ENCODE results near the gene GNA15. TPM values are rescaled to one million over a fixed set of nuclear protein-coding genes. Genes with fewer than 3 reads are reported as not detected.

Gene GNA15
- total RNA-seq, 4 donors from 2014 or later: 1.2 to 12.4 (median 1.5) TPM; not detected in 1

DNA sequence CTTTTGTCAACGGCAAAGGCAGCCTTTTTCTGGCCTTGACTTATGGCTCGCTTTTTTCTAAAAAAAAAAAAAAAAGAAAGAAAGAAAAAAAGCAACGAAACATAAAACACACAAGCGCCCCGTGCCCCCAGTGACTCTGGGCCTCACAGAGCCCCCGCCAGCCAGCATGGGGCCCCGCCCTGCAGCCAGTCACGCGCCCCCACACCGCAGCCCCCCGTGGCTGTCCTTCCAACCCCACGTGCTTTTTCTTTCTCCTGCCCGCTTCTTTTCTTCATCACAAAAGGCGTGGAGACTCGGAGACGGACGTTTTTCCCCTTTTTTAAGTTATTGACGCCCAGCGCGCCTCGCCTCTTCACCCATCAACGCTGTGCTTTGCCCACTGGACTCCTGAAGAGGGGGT, 14.4 kb upstream of the GNA15 start:
- H3K36me3 ChIP-seq: peaks cover 0 to 68% (median 0%) of the 10 kb centered on the region in 3 donors

GRCh38 chr19:3121821-3122511, 13.9 kb upstream of the GNA15 start:
- Histone ChIP-seq H3K4me3 (no peak overlapping the region), H3K27me3 (no peaks in the 10 kb centered on the region), H3K36me3 (peaks cover 0 to 63% (median 0%) of the 10 kb centered on the region in 3 donors), H3K27ac (no peak overlapping the region), H3K9me3 (no peaks in the 10 kb centered on the region), H3K4me1 (no peaks in the 10 kb centered on the region)
- no peak for TF ChIP-seq POLR2A (IDR thresholded peaks at IDR 0.05)
- TF ChIP-seq, protein P1, sequence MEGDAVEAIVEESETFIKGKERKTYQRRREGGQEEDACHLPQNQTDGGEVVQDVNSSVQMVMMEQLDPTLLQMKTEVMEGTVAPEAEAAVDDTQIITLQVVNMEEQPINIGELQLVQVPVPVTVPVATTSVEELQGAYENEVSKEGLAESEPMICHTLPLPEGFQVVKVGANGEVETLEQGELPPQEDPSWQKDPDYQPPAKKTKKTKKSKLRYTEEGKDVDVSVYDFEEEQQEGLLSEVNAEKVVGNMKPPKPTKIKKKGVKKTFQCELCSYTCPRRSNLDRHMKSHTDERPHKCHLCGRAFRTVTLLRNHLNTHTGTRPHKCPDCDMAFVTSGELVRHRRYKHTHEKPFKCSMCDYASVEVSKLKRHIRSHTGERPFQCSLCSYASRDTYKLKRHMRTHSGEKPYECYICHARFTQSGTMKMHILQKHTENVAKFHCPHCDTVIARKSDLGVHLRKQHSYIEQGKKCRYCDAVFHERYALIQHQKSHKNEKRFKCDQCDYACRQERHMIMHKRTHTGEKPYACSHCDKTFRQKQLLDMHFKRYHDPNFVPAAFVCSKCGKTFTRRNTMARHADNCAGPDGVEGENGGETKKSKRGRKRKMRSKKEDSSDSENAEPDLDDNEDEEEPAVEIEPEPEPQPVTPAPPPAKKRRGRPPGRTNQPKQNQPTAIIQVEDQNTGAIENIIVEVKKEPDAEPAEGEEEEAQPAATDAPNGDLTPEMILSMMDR (IDR thresholded peaks at IDR 0.05): no peak
- no peak for DNase-seq

More for the DNA sequence above, 14.4 kb upstream of the GNA15 start:
- H3K9me3 ChIP-seq: no peaks in the 10 kb centered on the region
- no peak overlapping the region for H3K4me3 ChIP-seq
- no peaks in the 10 kb centered on the region for H3K27me3 ChIP-seq
- TF ChIP-seq, protein P1 (IDR thresholded peaks at IDR 0.05): no peak
- no peak for TF ChIP-seq POLR2A (IDR thresholded peaks at IDR 0.05)
- DNase-seq: no peak
- no peak overlapping the region for H3K27ac ChIP-seq
- H3K4me1 ChIP-seq: no peaks in the 10 kb centered on the region

GRCh38 chr19:3122512-3122870, 13.3 kb upstream of the GNA15 start:
- H3K27me3 ChIP-seq: no peaks in the 10 kb centered on the region
- no peaks in the 10 kb centered on the region for H3K9me3 ChIP-seq
- peaks cover 0 to 58% (median 0%) of the 10 kb centered on the region in 3 donors for H3K36me3 ChIP-seq
- no peak for TF ChIP-seq POLR2A (IDR thresholded peaks at IDR 0.05)
- TF ChIP-seq, protein P1 (IDR thresholded peaks at IDR 0.05): no peak
- H3K4me1 ChIP-seq: no peaks in the 10 kb centered on the region
- no peak for DNase-seq
- H3K27ac ChIP-seq: no peak overlapping the region
- H3K4me3 ChIP-seq: no peak overlapping the region

GRCh38 chr19:3123088-3123721, 12.6 kb upstream of the GNA15 start:
- no peak for TF ChIP-seq POLR2A (IDR thresholded peaks at IDR 0.05)
- TF ChIP-seq, protein P1 (IDR thresholded peaks at IDR 0.05): no peak
- no peaks in the 10 kb centered on the region for H3K9me3 ChIP-seq
- DNase-seq: peak in 1 of 3 donors; percentile 55
- H3K36me3 ChIP-seq: peaks cover 0 to 51% (median 0%) of the 10 kb centered on the region in 3 donors
- no peak overlapping the region for H3K4me3 ChIP-seq
- no peaks in the 10 kb centered on the region for H3K27me3 ChIP-seq
- H3K27ac ChIP-seq: no peak overlapping the region
- H3K4me1 ChIP-seq: no peaks in the 10 kb centered on the region

DNA sequence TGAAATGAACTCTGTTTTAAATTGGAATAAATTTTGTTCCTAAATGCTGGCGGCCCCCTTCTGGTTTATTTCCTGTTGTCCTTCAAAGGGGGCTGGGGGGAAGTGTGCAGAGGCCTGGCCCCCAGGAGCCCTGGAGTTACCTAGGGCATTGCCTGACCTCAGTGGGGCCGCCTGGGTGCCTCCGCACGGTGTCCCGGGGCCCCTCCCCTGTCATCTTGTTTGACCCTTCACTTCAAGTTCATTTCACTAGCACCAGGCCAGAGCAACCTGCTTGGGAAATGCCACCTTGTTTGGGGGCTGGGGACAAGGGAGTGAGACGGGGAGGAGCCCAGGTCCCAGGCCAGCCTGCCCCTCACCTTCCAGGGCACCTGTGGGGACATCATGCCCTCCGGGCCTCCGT, 11.9 kb upstream of the GNA15 start:
- Histone ChIP-seq H3K27ac (no peak overlapping the region), H3K36me3 (peaks cover 0 to 43% (median 0%) of the 10 kb centered on the region in 3 donors), H3K9me3 (no peaks in the 10 kb centered on the region), H3K27me3 (no peaks in the 10 kb centered on the region), H3K4me3 (no peak overlapping the region), H3K4me1 (no peaks in the 10 kb centered on the region)
- DNase-seq: peak in 1 of 3 donors; percentile 53
- TF ChIP-seq, protein P1 (IDR thresholded peaks at IDR 0.05): no peak
- TF ChIP-seq POLR2A (IDR thresholded peaks at IDR 0.05): no peak

All from Peyer's patch (tissue), 4 donors.